VCaP (cell line): ENCODE measurements around the gene TLCD2.
"Not testable (repeated sequence)": the region's sequence is repeated elsewhere in the genome, so short reads cannot be mapped to it uniquely, and the experiment has no call there.

Source experiments
- H3K27ac ChIP-seq: fragments of 450-650 bp; 2 replicates; pipeline ENCODE4 v1.5.1; 2017
- TF ChIP-seq, protein P1 (sequence below): fragments of 450-650 bp; conservative IDR thresholded peaks from 2 replicates; pipeline ENCODE4 v1.5.1; 2017; ENCODE audit warnings: mild to moderate bottlenecking, moderate library complexity

TLCD2 gene

GRCh38 chr17:1705004-1705403 is 5.2 kb downstream of the TLCD2 start:
- TF ChIP-seq, protein P1, sequence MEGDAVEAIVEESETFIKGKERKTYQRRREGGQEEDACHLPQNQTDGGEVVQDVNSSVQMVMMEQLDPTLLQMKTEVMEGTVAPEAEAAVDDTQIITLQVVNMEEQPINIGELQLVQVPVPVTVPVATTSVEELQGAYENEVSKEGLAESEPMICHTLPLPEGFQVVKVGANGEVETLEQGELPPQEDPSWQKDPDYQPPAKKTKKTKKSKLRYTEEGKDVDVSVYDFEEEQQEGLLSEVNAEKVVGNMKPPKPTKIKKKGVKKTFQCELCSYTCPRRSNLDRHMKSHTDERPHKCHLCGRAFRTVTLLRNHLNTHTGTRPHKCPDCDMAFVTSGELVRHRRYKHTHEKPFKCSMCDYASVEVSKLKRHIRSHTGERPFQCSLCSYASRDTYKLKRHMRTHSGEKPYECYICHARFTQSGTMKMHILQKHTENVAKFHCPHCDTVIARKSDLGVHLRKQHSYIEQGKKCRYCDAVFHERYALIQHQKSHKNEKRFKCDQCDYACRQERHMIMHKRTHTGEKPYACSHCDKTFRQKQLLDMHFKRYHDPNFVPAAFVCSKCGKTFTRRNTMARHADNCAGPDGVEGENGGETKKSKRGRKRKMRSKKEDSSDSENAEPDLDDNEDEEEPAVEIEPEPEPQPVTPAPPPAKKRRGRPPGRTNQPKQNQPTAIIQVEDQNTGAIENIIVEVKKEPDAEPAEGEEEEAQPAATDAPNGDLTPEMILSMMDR, result no peak
- no peak overlapping the region for H3K27ac ChIP-seq

- no peak overlapping the region for H3K27ac ChIP-seq
These were observed 7.1 kb downstream of the TLCD2 start for GRCh38 chr17:1703063-1703462.

GRCh38 chr17:1699891-1700290 is 10.3 kb downstream of the TLCD2 start:
- H3K27ac ChIP-seq, result not testable (repeated sequence)

More at GRCh38 chr17:1703063-1703462, 7.1 kb downstream of the TLCD2 start:
- TF ChIP-seq, protein P1, result no peak

- no peak overlapping the region for H3K27ac ChIP-seq
- TF ChIP-seq, protein P1, result no peak
These were observed 12.5 kb downstream of the TLCD2 start for GRCh38 chr17:1697681-1698080.

GRCh38 chr17:1695365-1695764 is 14.8 kb downstream of the TLCD2 start:
- no peak overlapping the region for H3K27ac ChIP-seq
- TF ChIP-seq, protein P1, result no peak

DNA sequence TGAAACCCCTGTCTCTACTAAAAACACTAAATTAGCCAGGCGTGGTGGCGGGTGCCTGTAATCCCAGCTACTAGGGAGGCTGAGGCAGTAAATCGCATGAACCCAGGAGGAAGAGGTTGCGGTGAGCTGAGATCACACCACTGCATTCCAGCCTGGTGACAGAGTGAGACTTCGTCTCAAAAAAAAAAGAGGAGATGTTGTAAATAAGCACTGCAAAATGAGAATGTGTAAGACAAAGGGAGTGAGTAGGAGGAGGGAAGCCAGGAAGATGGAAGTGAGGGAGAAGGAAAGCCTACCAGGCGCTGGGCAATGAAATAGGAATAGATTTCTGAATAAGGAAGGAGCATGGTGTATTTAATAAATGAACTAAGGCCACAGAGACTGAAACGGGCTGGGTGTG is 16.8 kb downstream of the TLCD2 start:
- TF ChIP-seq, protein P1, result no peak

GRCh38 chr17:1690544-1691221 is 19.5 kb downstream of the TLCD2 start:
- TF ChIP-seq, protein P1, result no peak
- H3K27ac ChIP-seq, result no peak overlapping the region

More for the DNA sequence above, 16.8 kb downstream of the TLCD2 start:
- no peak overlapping the region for H3K27ac ChIP-seq

- H3K27ac ChIP-seq, result not testable (repeated sequence)
These were observed 21.8 kb downstream of the TLCD2 start for GRCh38 chr17:1688405-1688804.
